ENCODE data around the gene ARHGEF17. TPM values are rescaled to one million over a fixed set of nuclear protein-coding genes. Genes with fewer than 3 reads are reported as not detected.

ARHGEF17 gene
- total and polyA plus RNA-seq, 3 donors from 2014 or later, result 29.4 to 58.5 (median 50.1) TPM

GRCh38 chr11:73396985-73397384 is 88.9 kb downstream of the ARHGEF17 start:
- Histone ChIP-seq H3K27me3 (no peaks in the 10 kb centered on the region), H3K4me1 (no peaks in the 10 kb centered on the region), H3K27ac (no peak overlapping the region), H3K9me3 (no peaks in the 10 kb centered on the region), H3K36me3 (ENCODE audit: low read depth, missing control alignments) (no peaks in the 10 kb centered on the region), H3K4me3 (no peak overlapping the region)
- 82 to 88% methylated on average over 7 of the region's 7 CpGs for WGBS, 2 donors
- no peak for TF ChIP-seq POLR2A (IDR thresholded peaks at IDR 0.05)
- TF ChIP-seq, protein P1, sequence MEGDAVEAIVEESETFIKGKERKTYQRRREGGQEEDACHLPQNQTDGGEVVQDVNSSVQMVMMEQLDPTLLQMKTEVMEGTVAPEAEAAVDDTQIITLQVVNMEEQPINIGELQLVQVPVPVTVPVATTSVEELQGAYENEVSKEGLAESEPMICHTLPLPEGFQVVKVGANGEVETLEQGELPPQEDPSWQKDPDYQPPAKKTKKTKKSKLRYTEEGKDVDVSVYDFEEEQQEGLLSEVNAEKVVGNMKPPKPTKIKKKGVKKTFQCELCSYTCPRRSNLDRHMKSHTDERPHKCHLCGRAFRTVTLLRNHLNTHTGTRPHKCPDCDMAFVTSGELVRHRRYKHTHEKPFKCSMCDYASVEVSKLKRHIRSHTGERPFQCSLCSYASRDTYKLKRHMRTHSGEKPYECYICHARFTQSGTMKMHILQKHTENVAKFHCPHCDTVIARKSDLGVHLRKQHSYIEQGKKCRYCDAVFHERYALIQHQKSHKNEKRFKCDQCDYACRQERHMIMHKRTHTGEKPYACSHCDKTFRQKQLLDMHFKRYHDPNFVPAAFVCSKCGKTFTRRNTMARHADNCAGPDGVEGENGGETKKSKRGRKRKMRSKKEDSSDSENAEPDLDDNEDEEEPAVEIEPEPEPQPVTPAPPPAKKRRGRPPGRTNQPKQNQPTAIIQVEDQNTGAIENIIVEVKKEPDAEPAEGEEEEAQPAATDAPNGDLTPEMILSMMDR (IDR thresholded peaks at IDR 0.05), result no peak
- intact Hi-C loops (cut with DNase I; ENCODE audit: low total_unique reads), result loop anchor here (10.0 kb wide), 2 partner anchors 52 to 258 kb away; no protein-coding TSS in a partner anchor
- DNase-seq, result no peak

DNA sequence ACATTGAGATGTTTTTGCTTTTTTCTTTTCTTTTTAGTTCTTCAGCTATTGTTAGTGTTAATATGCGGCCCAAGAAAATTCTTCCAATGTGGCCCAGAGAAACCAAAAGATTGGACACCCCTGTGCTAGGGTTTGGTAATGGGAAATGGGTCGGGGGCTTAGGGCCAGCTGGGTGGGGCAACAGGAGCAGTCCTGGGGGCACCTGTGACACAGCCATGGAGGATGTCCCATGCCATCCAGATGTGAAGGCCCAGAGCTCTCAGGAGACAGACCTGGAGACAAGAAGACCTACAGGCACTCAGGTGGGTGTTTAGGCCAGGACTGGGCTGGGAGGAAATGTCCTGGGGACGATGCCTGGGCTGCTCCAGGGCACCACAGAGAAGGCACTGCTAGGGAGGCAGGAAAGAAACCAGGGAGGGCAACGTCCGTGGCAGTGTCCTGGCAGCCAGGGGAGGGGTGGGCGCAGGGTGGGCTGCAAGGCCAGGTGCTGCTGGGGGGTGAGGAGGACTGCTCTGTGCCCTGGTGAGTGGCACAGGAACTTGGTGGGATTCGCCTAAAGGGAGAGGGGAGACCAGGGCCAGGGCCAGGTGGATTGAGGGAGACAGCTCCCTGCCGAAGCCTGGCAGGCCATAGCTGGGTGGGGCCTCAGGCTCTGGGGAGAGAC is 89.5 kb downstream of the ARHGEF17 start:
- DNase-seq, result no peak
- Histone ChIP-seq H3K27me3 (no peaks in the 10 kb centered on the region), H3K36me3 (ENCODE audit: low read depth, missing control alignments) (no peaks in the 10 kb centered on the region), H3K9me3 (no peaks in the 10 kb centered on the region), H3K4me3 (no peak overlapping the region), H3K27ac (no peak overlapping the region), H3K4me1 (no peaks in the 10 kb centered on the region)
- intact Hi-C loops (cut with DNase I; ENCODE audit: low total_unique reads), result loop anchor here (10.0 kb wide), 2 partner anchors 53 to 257 kb away; no protein-coding TSS in a partner anchor
- WGBS, 2 donors, result 92 to 93% methylated on average over 8 of the region's 8 CpGs
- TF ChIP-seq POLR2A (IDR thresholded peaks at IDR 0.05), result no peak
- TF ChIP-seq, protein P1 (IDR thresholded peaks at IDR 0.05), result no peak

DNA sequence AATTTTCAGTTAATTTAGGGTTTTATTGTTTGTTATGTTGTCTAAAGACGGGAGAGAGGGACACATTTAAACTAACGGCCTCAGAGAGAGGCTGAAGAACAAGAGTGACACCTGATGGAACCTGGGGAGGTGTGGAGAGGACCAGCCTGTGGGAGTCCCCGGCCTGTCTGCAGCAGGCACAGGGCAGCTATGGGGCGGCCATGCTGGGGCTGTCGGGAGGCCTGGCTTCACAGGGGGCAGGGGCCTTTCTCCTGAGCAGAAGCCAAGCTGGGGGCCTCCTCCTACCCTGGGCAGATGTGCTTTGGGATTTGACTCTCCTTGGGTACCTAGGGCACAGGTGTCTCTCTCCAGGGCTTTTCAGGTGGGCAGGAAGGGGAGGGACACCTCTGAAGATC is 90.1 kb downstream of the ARHGEF17 start:
- Histone ChIP-seq H3K27me3 (no peaks in the 10 kb centered on the region), H3K4me3 (no peak overlapping the region), H3K4me1 (no peaks in the 10 kb centered on the region), H3K27ac (no peak overlapping the region), H3K36me3 (ENCODE audit: low read depth, missing control alignments) (no peaks in the 10 kb centered on the region), H3K9me3 (no peaks in the 10 kb centered on the region)
- 77 to 90% methylated on average over 5 of the region's 5 CpGs for WGBS, 2 donors
- TF ChIP-seq, protein P1 (IDR thresholded peaks at IDR 0.05), result no peak
- no peak for TF ChIP-seq POLR2A (IDR thresholded peaks at IDR 0.05)
- intact Hi-C loops (cut with DNase I; ENCODE audit: low total_unique reads), result loop anchor here (10.0 kb wide), 2 partner anchors 53 to 257 kb away; no protein-coding TSS in a partner anchor
- DNase-seq, result no peak

GRCh38 chr11:73398721-73399120 is 90.6 kb downstream of the ARHGEF17 start:
- Histone ChIP-seq H3K36me3 (ENCODE audit: low read depth, missing control alignments) (no peaks in the 10 kb centered on the region), H3K4me1 (no peaks in the 10 kb centered on the region), H3K4me3 (no peak overlapping the region), H3K27me3 (no peaks in the 10 kb centered on the region), H3K27ac (no peak overlapping the region), H3K9me3 (no peaks in the 10 kb centered on the region)
- intact Hi-C loops (cut with DNase I; ENCODE audit: low total_unique reads), result loop anchor here (10.0 kb wide), 2 partner anchors 54 to 256 kb away; no protein-coding TSS in a partner anchor
- TF ChIP-seq, protein P1 (IDR thresholded peaks at IDR 0.05), result no peak
- TF ChIP-seq POLR2A (IDR thresholded peaks at IDR 0.05), result no peak
- no peak for DNase-seq
- whole genome bisulfite sequencing, 2 donors, result 63 to 92% methylated on average over 2 of the region's 2 CpGs

All from testis (tissue), 3 donors.